GM21390 (cell line): ENCODE results near the gene DSCAML1.

Experiments used
- ATAC-seq: cut with Tn5 transposase; IDR thresholded peaks from one replicate; pipeline ENCODE4 v1.9.1; 2021; ENCODE audit not compliant: unreplicated experiment

Gene DSCAML1

DNA sequence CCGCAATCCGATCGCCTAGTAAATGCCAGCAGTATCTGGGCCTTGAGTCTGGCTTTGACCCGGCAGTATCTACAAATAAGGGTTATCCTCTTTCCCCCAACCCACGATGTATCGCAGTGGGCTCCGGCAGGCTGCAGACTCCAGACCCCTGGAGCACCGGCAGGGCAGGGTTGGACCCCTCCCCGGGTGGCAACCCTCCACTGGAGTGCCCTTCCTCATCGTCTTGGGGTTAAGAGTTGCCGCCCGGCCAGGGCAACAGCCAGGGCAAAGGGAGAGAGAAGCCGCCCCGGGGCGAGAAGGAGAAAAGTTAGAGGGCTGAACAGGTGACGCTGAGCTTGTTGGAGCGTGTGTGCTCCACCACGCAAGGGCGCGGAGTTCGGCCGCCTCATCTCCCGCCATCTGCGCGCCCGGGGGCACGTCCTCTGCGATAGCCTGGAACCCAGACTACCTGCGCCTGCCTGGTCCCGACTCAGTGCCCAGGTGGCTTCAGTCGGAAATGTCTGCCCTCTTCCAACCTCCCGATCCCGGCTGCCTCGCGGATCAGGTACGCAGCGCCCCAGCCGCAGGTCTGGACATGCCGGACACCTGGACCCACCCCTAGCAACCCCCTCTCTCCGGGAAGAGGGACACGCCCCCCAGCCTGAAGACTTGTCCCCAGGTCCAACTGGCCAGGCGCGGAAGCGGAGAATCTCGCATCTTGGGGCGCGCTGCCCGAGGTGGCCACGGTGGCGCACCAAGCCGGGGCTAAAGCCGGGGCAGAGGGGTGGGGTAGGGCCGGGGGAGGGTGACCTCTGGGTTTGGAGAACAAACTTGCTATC, 1.2 kb downstream of the DSCAML1 start:
- ATAC-seq = no peak

DNA sequence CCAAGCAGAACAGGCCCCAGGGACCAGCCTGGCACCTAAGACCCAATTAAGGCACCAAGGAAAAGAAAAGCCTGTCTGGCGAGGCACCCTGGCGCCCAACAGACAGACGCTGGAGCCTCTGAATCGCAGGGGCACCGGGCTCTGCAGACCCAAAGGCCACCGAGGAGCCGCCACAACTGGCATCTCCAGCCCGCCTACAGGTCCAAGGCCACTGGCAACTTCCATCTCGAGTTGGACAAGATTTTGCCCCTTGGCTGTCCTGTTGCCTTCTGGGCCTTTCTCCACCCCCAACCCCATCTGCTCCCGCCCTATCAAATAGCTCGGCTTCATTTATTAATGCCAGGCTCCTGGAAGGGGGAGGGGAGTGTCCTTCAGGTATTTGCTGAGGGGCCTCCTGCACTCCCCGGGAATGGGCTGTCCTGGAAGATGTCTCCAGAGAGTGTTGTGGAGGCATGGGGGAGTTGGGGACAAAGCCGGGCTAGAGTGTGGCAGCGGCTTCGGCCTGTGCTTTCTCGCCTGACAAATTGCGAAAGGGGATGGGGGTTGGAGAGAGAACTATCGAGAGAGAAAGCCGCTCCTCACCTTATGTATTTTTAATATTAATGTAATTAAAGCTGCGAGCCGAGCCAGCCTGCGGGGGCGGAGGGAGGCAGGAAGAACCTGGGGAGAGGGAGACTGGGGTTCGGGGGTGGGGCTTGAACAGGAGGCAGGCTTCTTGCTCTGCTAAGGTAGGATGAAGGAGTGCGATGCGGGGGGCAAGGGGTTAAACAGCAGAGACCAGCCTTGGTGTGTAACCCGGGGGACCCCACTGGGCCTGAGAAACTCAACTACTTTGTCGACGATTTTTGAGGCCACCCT, 2.0 kb downstream of the DSCAML1 start:
- no peak for ATAC-seq

GRCh38 chr11:117794135-117794534, 2.9 kb downstream of the DSCAML1 start:
- no peak for ATAC-seq

- no peak for ATAC-seq
Observed at GRCh38 chr11:117793583-117793982, 3.4 kb downstream of the DSCAML1 start.

GRCh38 chr11:117792992-117793391, 4.0 kb downstream of the DSCAML1 start:
- no peak for ATAC-seq

DNA sequence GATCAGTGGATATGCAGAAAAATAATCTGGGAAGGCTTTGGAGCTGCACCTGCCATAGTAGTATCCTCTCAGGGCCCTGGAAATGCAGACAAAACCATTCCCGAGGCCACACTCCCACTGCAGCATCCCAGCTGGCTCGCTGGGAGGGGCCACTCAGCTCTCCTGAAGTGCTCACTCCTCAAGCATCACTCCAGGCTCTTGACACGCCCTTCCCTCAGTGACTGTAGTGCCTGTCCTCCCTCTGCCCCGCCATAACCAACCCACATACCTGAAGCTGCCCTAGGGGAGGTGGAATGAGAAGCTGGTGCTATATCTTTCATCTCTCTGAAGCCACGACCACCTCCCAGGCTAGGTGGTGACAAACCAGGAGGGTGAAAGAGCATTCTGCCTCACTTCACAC, 4.8 kb downstream of the DSCAML1 start:
- no peak for ATAC-seq

GRCh38 chr11:117790279-117790678, 6.7 kb downstream of the DSCAML1 start:
- no peak for ATAC-seq

DNA sequence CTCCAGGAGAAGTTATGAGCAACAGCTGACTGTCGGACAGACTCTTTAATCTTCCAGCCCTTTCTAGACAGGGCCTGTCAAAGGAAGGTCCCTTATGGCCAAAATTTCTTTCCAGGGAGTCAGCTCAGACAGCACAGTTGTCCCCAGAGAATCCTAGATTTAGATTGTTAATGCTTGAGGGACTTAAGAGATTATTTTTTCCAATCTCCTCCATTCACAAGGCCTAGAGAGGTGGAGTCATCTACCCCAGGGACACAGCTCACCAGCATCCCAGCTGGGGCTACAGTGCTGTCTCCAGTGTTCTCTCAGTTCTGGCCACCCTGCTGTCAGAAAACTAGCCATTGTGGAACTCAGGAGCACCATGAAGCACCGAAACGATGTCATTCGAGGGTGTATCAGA, 7.8 kb downstream of the DSCAML1 start:
- ATAC-seq = no peak

- no peak for ATAC-seq
Observed at GRCh38 chr11:117786135-117786870, 10.7 kb downstream of the DSCAML1 start.

- ATAC-seq = no peak
Observed at GRCh38 chr11:117782101-117782500, 14.9 kb downstream of the DSCAML1 start.

GRCh38 chr11:117781627-117782026, 15.4 kb downstream of the DSCAML1 start:
- no peak for ATAC-seq

- no peak for ATAC-seq
Observed at GRCh38 chr11:117780456-117780855, 16.6 kb downstream of the DSCAML1 start.

GRCh38 chr11:117774553-117774952, 22.5 kb downstream of the DSCAML1 start:
- ATAC-seq = no peak

DNA sequence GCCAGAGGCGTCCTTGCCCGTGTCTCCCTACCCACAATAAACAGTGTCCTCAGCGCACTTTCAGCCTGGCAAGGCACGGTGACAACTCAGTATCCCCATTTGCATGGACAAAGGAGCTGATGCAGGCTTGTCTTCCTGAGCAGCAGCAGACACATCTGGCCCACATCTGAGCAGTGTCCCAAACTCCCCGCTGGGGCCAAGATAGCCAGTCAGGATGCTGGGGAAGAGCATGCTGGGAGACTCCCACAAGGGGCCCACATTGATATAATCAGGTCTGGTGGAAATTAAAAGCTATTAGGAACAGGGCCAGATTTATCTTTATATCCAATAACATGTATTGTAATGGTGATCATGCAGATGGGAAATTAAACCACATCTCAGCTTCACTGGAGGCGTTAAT, 24.7 kb downstream of the DSCAML1 start:
- ATAC-seq = no peak

GRCh38 chr11:117771841-117772240, 25.2 kb downstream of the DSCAML1 start:
- no peak for ATAC-seq

- ATAC-seq = no peak
Observed at GRCh38 chr11:117771197-117771596, 25.8 kb downstream of the DSCAML1 start.

- no peak for ATAC-seq
Observed at GRCh38 chr11:117770061-117770460, 27.0 kb downstream of the DSCAML1 start.

GRCh38 chr11:117769533-117769932, 27.5 kb downstream of the DSCAML1 start:
- ATAC-seq = no peak

DNA sequence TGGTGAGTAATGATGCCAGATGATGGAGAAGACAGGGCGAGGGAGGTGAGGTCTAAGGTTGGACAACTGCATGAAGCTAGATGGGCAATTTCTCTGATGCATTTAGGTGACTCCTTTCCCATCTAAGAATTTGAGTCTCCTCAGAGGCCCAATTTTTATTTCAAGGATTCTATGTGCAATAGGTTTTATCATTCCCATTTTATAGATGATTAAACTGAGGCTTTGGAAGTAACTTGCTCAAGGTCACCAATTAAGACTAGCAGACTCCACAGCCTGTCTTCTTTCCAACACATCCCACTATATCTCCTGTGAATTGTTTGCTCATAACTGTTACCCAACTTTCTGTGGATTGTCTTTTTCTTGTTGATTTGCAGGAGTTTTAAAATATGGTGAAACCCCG, 28.5 kb downstream of the DSCAML1 start:
- ATAC-seq = no peak

DNA sequence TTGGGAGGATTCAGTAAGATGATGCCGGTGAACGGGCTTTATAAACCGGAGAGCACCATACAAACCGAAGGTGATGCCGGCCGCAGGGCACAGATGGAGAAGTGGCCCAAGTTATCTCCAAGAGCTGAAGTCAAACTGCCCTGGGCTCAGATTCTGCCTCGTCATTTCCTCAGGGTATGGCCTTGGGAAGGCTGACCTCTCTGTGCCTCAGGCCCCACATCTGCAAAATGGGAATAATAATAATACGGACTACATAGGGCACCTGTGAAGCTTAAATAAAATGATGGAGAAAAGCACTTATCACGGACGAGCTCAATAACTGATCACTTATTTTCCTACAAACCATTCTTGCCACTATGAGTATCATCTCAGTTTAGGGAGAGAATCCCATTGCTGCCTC, 29.9 kb downstream of the DSCAML1 start:
- ATAC-seq = no peak

DNA sequence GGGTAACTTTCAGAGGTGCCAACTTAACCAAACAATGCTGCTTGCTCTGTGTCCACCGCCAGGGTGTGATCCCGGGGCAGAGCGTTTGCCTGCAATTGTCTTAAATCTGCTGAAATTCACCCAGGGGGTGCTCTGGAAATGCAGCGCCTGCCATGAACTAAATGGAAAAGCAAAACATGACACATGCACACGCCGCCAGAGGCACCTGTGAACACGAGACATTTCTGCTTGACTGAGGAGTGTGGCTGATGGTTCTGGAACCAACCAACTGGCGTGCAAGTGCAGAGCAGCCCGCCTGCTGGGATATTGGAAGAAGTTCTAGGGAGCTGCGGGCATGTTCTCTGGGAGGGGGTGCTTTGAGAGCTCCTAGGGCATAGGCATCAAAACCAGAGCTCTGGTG, 30.4 kb downstream of the DSCAML1 start:
- no peak for ATAC-seq
